GM21515 (cell line): ENCODE data around the gene ABCG1.

ENCODE experiments used
- ATAC-seq: cut with Tn5 transposase; IDR thresholded peaks from one replicate; pipeline ENCODE4 v1.9.1; 2021; ENCODE audit not compliant: unreplicated experiment

ABCG1 gene

DNA sequence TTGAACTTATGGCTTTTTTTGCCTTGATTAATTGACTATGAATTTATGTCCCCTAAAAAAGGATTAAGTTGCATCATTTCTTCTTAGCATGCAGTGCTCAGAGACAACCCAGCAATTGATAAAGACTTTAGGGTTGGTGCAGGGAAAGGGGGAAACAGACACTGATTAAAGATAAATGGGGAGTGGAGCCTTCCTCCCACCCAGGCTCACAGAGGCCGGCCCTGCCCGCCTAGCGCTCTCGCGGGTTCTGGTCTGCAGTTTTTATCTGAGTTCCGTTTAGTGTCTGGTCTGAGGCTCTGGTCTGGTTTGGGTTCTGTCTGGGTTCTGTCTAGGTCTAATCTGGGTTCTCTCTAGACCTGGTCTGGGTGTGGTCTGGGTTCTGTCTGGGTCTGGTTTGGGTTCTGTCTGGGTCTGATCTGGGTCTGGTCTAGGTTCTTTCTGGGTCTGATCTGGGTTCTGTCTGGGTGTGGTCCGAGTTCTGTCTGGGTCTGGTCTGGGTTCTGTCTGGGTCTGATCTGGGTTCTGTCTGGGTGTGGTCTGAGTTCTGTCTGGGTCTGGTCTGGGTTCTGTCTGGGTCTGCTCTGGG, 48.1 kb downstream of the ABCG1 start:
- no peak for ATAC-seq

DNA sequence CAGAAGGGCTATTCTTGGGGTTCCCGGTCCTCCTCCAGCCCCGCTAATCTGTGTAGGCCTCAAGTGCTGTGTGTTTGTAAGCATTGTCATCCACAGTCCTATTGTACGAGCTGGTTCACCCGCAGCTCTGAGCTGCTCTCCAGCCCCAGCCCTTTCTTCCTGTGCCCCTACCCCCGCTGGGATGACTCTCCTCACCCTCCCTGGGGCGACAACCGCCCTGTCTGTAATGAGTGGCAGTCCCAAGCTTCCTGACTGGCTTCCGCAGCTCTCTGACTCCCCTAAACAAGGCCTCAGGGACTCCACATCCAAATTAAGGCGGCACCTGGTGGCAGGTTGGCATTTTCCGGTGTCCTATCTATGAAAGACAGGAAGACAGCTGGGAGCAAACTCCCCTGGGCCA, 50.4 kb downstream of the ABCG1 start:
- ATAC-seq: no peak

DNA sequence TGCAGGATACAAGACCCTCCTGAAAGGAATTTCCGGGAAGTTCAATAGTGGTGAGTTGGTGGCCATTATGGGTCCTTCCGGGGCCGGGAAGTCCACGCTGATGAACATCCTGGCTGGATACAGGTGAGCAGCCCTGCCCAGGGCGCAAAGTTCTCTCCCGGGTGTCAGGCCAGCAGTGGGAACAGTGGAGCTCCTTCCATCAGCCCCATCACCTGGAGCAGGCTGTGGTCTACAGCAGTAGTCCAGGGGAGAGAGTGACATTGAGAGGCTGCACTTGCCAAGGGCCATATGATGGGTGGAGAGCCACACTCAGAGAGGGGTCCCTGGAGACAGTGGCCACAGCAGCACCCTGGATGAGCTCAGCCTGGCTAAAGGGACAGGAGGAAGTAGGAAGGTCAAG, 52.1 kb downstream of the ABCG1 start:
- ATAC-seq: no peak

DNA sequence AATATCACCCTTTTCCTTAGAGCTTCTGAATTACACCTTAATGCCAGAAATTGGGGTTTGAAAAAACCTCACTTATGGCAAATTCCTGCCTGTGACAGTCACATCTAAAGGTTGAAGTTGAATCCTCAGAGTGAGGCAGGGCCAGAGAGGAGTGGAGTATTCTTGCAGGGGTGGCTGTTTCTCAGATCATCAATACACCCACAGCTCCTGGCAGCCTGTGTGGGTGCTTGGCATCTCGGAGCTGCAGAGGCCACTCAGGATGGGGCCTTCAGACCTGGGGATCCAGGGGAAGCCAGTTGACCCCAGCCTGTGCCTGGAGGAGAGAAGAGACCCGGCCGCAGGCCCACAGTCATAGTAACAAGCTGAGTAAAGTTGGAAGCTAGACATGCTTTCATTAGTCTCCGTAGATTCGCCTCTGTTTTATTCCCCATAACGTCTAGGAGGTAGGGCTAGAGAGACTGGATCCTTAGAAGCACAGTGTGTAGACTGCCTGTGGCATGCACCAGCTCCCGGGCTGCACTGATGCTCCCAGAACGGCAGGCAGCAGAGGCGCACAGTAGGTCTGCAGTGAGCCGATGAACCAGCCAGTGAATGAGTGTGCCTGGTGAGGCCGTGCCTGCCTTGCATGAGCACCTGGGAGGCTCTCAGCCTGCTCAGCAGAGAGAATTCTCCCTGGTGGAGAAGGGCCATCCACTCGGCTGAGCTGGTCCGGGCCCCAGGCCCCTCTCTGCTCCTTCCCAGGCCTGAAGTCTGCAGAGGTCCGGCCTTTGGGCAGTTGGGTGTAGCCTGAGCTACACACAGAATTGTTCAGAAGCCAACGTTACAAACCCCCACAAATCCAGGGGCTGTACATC, 53.4 kb downstream of the ABCG1 start:
- no peak for ATAC-seq

DNA sequence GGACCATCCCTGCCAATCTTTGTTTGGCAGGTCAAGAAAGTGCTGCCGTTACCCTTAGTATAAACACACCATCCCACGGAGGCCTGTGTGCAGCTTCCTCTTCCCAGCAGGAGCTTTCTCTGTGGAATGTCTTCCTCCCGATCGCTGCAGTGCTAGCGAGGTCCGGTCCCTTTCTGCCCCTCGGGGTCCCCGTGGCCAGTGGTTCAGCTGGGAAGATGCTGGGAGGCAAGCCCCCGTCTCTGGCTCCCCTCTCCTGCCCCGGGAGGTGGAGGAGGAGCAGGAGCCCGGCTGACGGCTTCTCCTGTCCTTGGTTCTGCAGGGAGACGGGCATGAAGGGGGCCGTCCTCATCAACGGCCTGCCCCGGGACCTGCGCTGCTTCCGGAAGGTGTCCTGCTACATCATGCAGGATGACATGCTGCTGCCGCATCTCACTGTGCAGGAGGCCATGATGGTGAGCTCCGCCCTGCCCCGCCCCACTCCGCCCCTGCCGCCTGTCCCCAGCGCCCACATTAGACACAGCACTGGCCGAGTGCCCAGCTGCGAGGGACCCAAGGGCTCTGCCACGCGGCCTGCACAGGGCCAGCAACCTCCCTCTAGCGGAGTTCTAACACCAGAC, 54.2 kb downstream of the ABCG1 start:
- ATAC-seq: no peak

DNA sequence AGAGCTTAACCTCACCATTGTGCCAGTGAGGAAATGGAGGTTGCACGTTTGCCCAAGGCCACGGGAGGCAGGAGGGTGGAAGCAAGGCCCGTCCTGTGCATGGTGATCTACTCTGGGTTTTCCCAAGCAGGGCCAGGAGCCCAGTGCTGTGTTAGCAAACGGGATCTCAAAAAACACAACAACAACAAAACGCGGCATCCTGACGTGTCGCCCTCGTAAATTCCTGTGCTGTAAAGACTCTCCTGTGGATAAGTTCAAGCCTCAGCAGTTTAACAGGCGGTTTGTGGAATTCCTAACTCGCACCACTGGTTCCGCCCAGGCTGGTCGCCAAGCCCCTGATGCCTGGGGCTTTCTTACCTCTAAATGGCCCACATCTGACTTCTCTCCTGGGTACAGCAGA, 57.1 kb downstream of the ABCG1 start:
- ATAC-seq: no peak

DNA sequence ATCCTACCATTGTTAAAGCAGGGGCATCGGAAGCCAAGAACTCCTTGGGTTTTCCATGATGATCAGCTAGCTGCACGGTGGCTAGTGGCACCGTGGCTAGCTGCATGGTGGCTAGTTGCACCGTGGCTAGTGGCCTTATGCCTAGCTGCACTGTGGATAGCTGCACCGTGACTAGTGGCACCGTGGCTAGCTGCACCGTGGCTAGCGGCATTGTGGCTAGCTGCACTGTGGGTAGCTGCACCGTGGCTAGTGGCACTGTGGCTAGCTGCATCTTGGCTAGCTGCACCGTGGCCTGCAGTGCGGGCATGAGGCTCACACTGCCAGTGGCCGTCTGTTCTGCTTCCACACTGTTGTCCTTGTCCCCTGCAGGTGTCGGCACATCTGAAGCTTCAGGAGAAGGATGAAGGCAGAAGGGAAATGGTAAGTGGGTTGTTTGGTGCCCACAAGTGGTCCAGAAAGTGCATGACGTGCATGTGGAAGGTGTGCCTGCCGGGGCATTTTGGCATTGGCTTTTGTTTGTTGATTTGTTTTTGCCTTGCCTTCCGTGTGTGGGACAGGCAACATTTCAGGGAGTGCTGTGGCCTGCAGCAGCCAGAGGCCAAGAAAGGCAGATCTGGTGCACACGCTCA, 57.7 kb downstream of the ABCG1 start:
- no peak for ATAC-seq

DNA sequence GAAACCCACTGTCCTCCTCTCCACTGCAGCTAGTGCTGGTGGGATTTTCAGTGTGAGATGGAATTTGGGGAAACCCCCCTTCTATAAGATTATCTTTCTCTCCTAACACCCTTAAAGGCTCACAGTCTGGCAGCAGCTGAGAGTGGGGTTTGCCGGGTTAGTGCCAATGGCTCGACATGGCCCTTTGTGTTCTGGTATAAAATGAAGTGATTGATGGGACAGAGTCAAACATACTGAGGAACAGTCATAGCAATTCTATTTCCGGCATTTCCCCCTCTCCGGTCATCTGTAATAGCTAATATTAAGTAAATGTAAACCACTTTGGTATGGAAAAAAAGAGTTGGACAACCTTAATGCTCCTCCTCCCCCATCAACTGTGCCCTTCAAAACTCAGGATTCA, 58.7 kb downstream of the ABCG1 start:
- ATAC-seq: no peak

DNA sequence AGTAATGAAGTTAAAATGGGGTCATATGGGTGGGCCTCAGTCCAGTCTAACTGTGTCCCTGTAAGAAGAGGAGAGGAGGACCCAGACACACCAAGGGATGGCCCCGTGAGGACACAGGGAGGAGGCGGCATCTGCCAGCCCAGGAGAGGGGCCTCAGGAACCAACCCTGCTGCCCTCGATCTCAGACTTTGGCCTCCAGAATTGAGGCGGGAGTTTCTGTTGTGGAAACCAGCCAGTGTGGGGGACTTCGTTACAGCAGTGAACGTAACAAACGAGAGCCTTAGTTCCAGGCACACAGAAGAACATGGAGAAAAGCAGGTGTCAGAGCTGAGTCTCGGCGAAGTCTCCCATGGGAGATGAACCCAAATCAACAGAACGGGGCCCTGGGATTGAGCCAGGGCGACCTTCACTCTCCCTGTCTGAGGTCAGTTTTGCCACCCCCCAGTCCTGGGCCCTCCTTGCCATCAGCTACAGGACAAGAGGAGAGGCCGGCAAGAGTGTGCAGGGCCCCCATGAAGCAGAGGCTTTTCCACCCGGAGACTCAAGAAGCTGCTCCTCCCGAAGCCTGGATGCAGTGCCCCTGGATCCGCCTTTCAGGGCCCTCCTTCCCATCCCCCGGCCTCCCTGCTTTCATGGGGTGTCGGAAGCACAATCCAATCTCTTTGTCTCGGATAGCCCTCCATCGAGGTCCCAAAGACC, 59.7 kb downstream of the ABCG1 start:
- ATAC-seq: no peak

DNA sequence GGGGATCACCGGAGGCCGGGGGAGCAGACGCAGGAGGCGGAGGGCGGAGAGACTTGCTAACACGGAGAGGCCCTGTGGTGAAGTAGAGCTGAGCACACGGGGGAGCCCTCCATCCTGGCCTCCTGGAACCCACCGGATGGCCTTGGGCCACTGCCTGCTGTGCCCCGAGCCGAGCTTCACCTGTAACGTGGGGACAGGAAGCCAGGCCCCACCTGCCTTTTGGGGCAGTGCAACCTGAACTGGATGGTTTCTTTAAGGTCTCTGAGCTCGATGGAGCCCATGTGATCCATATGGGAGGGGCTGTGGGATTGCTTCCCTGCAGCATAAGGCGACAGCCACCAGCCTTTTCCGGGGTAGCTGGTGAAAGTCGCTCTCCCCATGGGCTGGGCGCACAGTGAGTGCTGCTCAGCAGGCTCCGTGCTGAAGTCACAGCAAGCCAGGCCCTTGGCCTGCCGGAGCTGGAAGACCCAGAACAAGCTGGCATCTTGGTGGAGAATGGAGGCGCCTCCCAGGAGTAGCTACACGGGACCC, 60.5 kb downstream of the ABCG1 start:
- ATAC-seq: no peak

DNA sequence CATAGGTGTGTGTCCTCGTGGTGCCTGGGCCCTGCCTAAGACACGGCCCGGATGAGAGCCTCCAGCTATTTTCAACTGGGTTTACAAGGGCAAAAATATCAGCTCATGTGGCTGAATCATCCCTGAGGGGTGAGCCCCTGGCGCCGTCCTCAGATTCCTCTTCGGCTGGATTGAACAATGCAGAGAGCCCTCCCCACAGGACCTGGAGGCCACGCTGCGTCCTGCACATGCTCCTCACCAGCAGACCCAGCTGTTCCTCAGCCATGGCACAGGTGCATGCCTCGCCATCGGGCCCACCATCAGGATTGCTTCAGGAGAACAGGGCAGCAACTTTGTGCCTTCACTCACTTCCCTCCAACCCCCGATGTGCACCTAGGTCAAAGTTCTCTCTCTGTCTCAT, 60.9 kb downstream of the ABCG1 start:
- ATAC-seq: no peak

DNA sequence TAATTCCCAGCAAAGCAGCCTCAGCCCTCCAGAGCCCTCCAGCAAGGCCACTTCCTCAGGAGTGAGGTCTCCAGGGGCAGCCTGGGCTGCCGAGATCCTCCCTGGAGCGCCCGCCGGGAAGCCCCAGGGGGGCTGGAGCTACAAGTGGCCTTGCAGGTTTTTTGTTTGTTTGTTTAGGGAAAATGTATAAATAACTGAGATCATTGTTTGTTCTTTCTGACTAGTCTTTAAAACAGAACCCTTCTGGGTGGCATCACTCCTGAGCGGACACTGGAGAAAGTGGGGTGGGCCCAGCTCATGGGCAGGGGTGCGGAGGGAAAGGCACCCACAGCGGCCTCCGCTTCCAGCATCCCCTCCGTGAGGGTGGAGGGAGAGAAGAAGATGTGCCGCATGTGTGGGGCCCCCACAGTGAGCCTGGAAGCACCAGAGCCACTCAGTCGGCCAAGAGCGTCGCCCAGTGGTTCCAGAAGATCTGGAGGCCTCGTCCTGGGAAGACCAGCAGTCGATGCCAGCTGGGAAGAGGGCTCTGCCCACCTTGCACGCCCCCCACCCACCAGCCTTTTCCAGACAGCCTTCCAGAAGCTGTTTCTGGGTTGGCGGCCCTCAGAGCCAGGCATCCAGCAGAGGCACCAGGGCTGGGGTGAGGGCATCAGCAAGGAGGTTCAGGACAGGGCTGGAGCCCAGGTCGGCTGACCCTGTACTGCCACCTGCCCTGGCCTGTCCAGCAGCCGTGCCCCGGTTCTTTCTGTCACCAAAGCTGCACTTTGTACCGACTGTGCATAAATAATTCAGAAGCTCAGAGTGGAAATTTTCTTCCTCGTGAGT, 61.6 kb downstream of the ABCG1 start:
- ATAC-seq: no peak

DNA sequence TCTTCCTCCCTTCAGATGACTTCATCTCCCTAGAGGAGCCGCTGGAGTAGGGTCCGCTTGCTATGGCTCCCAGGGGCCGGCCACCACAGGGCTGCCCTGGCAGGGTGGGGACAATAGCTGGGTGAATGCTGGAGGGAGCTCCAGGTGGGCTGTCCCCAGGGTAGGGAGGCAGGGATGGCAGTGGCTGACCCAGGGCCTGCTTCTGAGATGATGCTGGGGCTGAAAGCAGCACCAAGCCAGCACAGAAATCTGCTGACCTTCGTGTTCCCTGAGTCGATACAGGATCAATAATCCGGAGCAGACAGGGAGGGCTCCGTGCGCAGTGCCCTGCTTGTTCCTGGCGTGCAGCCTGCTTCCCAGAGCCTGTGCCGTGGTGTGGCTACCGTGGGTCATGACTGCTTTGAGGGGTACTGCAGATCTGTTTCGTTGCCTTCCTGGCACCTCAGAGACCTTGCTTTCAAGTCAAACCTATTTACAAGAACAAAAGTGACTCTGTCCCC, 62.3 kb downstream of the ABCG1 start:
- no peak for ATAC-seq

DNA sequence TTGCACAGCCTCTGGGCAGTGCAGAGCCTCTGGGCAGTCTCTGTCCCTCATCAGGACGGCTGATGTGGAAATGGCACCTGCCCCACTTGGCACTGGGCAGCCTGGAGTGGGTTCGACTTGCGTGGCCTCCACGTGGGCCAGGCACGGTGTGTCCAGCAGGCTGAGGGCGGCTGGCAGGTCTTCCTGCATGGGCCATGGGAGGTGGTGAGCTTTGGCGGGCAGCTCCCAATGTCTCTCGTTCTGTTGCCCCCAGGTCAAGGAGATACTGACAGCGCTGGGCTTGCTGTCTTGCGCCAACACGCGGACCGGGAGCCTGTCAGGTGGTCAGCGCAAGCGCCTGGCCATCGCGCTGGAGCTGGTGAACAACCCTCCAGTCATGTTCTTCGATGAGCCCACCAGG, 63.1 kb downstream of the ABCG1 start:
- ATAC-seq: no peak

DNA sequence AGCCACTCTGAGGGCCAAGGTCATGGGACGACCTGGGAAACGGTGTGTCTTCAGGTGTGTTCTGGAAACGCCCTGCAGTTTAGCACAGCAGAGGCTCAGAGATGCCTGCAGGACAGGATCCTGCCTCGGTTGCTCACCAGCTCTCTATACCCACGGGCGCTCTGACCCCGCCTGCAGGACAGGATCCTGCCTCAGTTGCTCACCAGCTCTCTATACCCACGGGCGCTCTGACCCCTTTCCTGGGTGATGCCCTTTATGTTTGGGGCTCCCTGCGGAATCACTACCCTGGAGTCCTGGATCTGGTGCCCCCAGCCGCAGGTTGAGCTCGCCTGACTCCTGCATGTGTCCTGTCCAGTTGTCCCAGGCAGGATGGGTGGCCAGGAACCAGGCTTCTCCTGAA, 63.8 kb downstream of the ABCG1 start:
- no peak for ATAC-seq

DNA sequence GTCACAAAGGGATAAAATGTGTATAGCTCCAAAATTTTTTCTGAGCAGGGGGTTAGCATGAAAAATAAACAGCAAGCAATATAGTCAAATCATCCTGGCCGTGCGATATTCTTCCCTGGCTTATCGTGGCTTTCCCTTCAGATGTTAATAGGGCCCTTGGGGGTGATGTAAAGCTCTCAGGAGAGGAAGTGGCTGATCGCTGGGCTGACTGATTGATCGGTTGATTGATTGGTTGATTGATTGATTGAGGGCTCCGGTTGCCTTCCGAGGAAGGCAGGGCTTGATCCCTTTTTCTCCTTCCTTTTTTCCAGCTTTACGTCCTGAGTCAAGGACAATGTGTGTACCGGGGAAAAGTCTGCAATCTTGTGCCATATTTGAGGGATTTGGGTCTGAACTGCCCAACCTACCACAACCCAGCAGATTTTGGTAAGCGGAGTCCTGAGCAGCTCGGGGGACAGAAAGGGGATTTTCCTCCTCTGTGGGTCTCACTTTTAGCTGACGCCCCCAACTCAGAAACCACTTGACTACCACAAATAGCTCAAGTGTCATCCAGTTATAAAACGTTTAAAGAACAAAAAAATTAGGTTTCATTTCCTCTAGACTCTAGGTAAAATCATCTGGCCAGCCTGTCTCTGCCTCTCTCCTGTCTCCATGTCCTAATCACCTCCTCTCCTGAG, 66.8 kb downstream of the ABCG1 start:
- ATAC-seq: no peak

DNA sequence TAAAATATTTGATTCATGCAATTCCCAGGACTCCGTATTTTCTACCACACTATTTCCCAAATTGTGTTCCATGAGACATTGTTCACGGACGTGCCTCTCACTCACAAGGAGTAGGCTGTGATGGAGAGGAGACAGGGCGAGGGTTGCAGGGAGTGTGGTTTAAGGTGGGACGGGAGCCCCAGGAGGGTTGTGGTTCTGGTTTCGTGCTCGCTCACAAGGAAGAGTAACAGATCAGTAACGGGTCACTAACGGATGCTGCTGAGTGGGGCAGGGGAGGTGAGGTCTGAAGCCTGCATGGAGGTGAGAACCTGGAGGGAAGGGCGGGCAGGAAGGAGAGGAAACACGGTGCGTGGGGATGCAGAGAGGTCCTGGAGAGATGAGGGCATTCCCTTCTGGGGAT, 67.5 kb downstream of the ABCG1 start:
- ATAC-seq: no peak

DNA sequence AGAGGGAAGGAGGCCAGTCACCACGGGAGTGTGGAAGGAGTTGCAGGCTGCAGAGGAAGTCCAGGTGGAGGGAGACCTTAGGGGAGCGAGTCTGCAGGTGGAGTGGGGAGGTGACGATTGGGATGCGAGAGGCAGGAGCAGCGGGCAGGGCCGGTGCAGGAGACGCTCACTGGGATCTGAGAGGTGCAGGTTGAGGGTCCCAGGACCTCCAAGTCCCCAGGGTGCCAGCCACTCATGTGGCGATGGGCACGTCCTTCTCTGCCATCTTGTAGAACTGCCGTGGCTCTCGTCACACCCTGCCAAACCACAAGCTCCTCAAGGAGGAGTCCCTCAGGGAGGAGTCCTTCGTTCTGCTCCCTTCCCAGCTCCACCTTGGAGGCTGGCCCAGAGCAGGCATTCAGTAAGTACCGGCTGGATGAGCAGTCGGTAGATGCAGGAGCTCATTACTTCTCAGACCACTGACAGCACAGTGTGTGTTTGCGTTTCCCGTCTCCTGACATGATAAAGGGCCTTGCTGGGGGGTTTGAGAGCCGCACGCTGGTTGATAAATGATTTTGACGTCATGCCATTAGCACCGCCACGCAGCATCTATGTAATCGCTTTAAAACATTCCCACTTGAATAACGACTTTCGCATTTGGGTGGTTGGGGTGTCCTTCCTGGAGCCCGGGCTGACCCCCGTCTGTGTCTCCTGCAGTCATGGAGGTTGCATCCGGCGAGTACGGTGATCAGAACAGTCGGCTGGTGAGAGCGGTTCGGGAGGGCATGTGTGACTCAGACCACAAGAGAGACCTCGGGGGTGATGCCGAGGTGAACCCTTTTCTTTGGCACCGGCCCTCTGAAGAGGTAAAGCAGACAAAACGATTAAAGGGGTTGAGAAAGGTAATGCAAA, 68.5 kb downstream of the ABCG1 start:
- no peak for ATAC-seq
